ENCODE measurements around the gene IL17B.

- TF ChIP-seq CTCF (IDR thresholded peaks at IDR 0.05; ENCODE audit: extremely low read depth in 1 of 2, insufficient read depth in 1 of 2, low read depth in 1 of 2, low read length in 2 of 2) (no peak), POLR2A (IDR thresholded peaks at IDR 0.05; ENCODE audit: low read depth, low read length) (no peak), FOS (IDR thresholded peaks at IDR 0.05; ENCODE audit: borderline replicate concordance, insufficient read depth, low read length) (no peak), EZH2 (IDR thresholded peaks at IDR 0.05; ENCODE audit: borderline replicate concordance, low read depth, low read length, severe bottlenecking) (no peak), POLR2AphosphoS5 (IDR thresholded peaks at IDR 0.05; ENCODE audit: insufficient read depth, low read depth, low read length) (no peak)
Measured at GRCh38 chr5:149426931-149427330, 47.8 kb upstream of the IL17B start.

Measured in endothelial cell of umbilical vein (primary cell).